ENCODE results near the gene ZNF438. TPM values are rescaled to one million over a fixed set of nuclear protein-coding genes. Genes with fewer than 3 reads are reported as not detected.

The ZNF438 gene
- total RNA-seq, 2 donors from 2014 or later, result 1.5 to 10.1 TPM

- 86% methylated on average over 1 of the region's 1 CpG for WGBS
- Histone ChIP-seq H3K4me3 (no peak overlapping the region), H3K9me3 (no peaks in the 10 kb centered on the region), H3K4me1 (replicated peaks) (no peaks in the 10 kb centered on the region), H3K27me3 (replicated peaks; ENCODE audit: insufficient read depth) (no peaks in the 10 kb centered on the region), H3K36me3 (no peaks in the 10 kb centered on the region), H3K27ac (no peak overlapping the region)
- intact Hi-C loops (cut with DNase I), result no loop called here
- TF ChIP-seq CTCF (IDR thresholded peaks at IDR 0.05) (no peak), POLR2A (IDR thresholded peaks at IDR 0.05) (no peak), POLR2AphosphoS5 (IDR thresholded peaks at IDR 0.05) (no peak)
- DNase-seq (ENCODE audit: low spot score), result no peak
Observed at GRCh38 chr10:31035266-31035798, 3.7 kb upstream of the ZNF438 start.

GRCh38 chr10:31034098-31034909 lies 2.6 kb upstream of the ZNF438 start:
- Histone ChIP-seq H3K4me3 (no peak overlapping the region), H3K27ac (no peak overlapping the region), H3K27me3 (replicated peaks; ENCODE audit: insufficient read depth) (no peaks in the 10 kb centered on the region), H3K36me3 (no peaks in the 10 kb centered on the region), H3K9me3 (no peaks in the 10 kb centered on the region), H3K4me1 (replicated peaks) (no peaks in the 10 kb centered on the region)
- WGBS, result 72% methylated on average over 2 of the region's 2 CpGs
- no peak for DNase-seq (ENCODE audit: low spot score)
- TF ChIP-seq POLR2AphosphoS5 (IDR thresholded peaks at IDR 0.05) (no peak), POLR2A (IDR thresholded peaks at IDR 0.05) (no peak), CTCF (IDR thresholded peaks at IDR 0.05) (no peak)
- intact Hi-C loops (cut with DNase I), result loop anchor here (5.0 kb wide), 1 partner anchor 568 kb away; no protein-coding TSS in a partner anchor

- no peaks in the 10 kb centered on the region for H3K36me3 ChIP-seq
- H3K4me3 ChIP-seq, result no peak overlapping the region
- H3K27ac ChIP-seq, result peak overlapping the region in 1 of 2 donors; percentile 97
- intact Hi-C loops (cut with DNase I), result loop anchor here (5.0 kb wide), 1 partner anchor 569 kb away; no protein-coding TSS in a partner anchor
- no peaks in the 10 kb centered on the region for H3K9me3 ChIP-seq
- TF ChIP-seq POLR2AphosphoS5 (IDR thresholded peaks at IDR 0.05), result no peak
- no peak for TF ChIP-seq POLR2A (IDR thresholded peaks at IDR 0.05)
- no peak for TF ChIP-seq CTCF (IDR thresholded peaks at IDR 0.05)
- H3K27me3 ChIP-seq (replicated peaks; ENCODE audit: insufficient read depth), result no peaks in the 10 kb centered on the region
- H3K4me1 ChIP-seq (replicated peaks), result no peaks in the 10 kb centered on the region
- DNase-seq (ENCODE audit: low spot score), result no peak
- 75% methylated on average over 6 of the region's 6 CpGs for WGBS
Observed at GRCh38 chr10:31033147-31033546, 1.5 kb upstream of the ZNF438 start.

- peak overlapping the region; percentile 97 for H3K27ac ChIP-seq
- H3K27me3 ChIP-seq (replicated peaks; ENCODE audit: insufficient read depth), result no peaks in the 10 kb centered on the region
- intact Hi-C loops (cut with DNase I), result loop anchor here (5.0 kb wide), 1 partner anchor 570 kb away; no protein-coding TSS in a partner anchor
- H3K4me3 ChIP-seq, result peak overlapping the region; percentile 57 to 62
- no peaks in the 10 kb centered on the region for H3K4me1 ChIP-seq (replicated peaks)
- WGBS, result 24% methylated on average over 51 of the region's 51 CpGs
- no peaks in the 10 kb centered on the region for H3K9me3 ChIP-seq
- H3K36me3 ChIP-seq, result no peaks in the 10 kb centered on the region
- peak; percentile 95 for DNase-seq (ENCODE audit: low spot score)
- peak; percentile 52 for TF ChIP-seq POLR2A (IDR thresholded peaks at IDR 0.05)
- no peak for TF ChIP-seq CTCF (IDR thresholded peaks at IDR 0.05)
- TF ChIP-seq POLR2AphosphoS5 (IDR thresholded peaks at IDR 0.05), result peak; percentile 69
Observed at GRCh38 chr10:31032258-31033132, 830 bp upstream of the ZNF438 start.

Measured in prostate gland (tissue), 2 donors.